GM19351 (cell line): ENCODE data around the gene IPO4.

ENCODE experiments used
- ATAC-seq: cut with Tn5 transposase; IDR thresholded peaks from one replicate; pipeline ENCODE4 v1.9.1; 2021; ENCODE audit warnings: mild to moderate bottlenecking, moderate library complexity; ENCODE audit not compliant: unreplicated experiment

The IPO4 gene

GRCh38 chr14:24178399-24179178 lies 10.0 kb downstream of the IPO4 start:
- no peak for ATAC-seq

DNA sequence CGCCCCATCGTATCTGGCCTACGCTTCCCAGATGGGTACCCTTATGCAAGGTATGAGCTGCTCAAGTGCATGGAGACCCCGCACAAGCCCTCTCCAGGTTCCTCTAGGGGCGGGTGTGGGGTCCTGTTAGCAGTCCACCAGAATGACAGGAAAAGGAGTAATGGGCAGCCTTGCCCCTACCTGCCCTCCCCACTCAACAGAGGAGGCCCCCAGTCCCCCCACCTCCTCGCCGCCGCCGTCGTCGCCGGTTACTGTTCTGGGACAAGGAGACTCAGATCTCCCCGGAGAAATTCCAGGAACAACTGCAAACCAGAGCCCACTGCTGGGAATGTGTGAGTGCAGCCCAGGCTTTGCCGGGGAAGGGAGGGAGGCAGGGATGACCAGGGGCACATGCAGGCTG lies 10.7 kb downstream of the IPO4 start:
- no peak for ATAC-seq

- ATAC-seq, result no peak
These were observed 11.4 kb downstream of the IPO4 start for GRCh38 chr14:24177041-24177825.

GRCh38 chr14:24176599-24176998 lies 12.0 kb downstream of the IPO4 start:
- no peak for ATAC-seq

DNA sequence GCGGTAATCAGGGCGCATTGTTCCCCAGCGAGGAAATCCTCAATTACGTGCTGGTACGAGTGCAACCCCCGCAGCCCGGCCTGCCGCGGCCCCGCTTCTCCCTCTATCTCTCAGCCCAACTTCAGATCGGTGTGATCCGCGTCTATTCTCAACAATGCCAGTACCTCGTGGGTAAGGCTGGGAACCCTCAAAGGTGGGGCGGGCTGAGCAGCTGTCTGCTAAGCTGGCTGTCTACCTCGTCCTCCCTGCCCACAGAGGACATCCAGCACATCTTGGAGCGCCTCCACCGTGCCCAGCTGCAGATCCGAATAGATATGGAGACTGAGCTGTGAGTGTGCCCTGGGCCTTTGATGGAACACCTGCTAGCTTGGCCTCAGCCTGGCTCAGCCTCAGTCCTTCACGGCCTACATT lies 15.7 kb downstream of the IPO4 start:
- no peak for ATAC-seq

GRCh38 chr14:24172261-24172860 lies 16.3 kb downstream of the IPO4 start:
- ATAC-seq, result no peak

- ATAC-seq, result peak; percentile 69
These were observed 17.0 kb downstream of the IPO4 start, which contains the start of gene REC8 for GRCh38 chr14:24171422-24172260. REC8 (plus strand) TSS chr14:24172080; CDS start chr14:24172553, 473 bp downstream.

DNA sequence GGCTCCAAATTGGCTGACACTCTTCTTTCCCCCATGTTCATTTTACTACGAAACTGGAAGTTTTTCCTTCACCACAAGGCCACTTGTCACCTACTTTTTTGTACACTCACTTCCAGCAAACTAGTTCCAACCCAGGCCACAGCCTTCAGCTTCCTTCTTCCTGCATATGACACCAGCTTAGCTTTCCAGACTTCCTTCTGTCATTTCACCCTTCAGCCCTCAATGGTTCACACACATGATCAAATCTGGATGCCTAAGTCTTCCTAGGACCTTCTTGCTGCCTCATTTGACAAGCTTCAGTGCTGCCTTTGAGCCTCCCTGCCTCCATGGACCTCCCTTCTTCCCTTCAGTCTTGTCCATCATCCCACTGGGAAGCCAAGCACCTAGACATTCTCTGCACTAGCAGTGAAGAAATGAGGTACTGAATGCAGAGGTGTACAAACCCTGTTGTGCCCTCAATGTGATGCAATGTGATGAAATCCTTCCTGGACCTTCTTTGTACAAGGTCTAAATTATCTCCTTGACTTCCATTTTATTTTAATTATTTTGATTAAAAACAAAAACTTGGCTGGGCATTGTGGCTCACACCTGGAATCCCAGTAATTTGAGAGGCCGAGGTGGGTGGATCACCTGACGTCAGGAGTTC lies 21.0 kb downstream of the IPO4 start:
- no peak for ATAC-seq

DNA sequence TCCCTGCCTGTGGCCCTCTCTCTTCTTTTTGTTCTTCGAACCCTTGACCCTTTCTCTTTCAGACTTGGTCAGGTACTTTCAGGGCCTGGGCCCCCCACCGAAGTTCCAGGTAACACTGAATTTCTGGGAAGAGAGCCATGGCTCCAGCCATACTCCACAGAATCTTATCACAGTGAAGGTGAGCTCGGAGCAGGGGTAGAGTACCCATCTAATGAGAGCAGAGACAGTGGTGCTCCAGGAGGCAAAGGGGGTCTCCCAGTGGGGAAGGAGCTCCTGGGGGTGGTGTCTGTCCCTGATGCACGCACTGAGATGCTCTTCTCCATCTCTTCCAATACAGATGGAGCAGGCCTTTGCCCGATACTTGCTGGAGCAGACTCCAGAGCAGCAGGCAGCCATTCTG lies 22.8 kb downstream of the IPO4 start:
- ATAC-seq, result no peak

DNA sequence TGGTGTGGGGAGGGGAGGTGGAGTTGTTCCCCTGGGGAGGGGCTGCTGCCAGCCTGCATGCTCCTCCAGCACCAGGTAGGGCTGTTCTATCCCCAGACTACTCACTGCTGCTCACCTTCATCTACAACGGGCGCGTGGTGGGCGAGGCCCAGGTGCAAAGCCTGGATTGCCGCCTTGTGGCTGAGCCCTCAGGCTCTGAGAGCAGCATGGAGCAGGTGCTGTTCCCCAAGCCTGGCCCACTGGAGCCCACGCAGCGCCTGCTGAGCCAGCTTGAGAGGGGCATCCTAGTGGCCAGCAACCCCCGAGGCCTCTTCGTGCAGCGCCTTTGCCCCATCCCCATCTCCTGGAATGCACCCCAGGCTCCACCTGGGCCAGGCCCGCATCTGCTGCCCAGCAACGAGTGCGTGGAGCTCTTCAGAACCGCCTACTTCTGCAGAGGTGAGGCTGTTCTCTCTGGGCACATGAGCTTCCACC lies 24.1 kb downstream of the IPO4 start:
- no peak for ATAC-seq

DNA sequence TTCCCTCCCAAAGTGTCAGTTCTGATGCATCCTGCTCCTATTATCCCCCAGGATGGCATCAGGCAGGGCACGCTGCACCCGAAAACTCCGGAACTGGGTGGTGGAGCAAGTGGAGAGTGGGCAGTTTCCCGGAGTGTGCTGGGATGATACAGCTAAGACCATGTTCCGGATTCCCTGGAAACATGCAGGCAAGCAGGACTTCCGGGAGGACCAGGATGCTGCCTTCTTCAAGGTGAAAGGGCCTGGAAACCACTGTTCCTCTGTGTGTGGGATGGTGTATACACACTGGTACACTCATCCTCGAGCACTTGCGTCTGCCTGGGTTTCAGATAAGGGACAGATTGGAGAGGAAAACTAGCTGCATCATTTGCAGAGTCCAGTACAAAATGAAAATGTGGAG lies 26.5 kb downstream of the IPO4 start:
- ATAC-seq, result no peak

DNA sequence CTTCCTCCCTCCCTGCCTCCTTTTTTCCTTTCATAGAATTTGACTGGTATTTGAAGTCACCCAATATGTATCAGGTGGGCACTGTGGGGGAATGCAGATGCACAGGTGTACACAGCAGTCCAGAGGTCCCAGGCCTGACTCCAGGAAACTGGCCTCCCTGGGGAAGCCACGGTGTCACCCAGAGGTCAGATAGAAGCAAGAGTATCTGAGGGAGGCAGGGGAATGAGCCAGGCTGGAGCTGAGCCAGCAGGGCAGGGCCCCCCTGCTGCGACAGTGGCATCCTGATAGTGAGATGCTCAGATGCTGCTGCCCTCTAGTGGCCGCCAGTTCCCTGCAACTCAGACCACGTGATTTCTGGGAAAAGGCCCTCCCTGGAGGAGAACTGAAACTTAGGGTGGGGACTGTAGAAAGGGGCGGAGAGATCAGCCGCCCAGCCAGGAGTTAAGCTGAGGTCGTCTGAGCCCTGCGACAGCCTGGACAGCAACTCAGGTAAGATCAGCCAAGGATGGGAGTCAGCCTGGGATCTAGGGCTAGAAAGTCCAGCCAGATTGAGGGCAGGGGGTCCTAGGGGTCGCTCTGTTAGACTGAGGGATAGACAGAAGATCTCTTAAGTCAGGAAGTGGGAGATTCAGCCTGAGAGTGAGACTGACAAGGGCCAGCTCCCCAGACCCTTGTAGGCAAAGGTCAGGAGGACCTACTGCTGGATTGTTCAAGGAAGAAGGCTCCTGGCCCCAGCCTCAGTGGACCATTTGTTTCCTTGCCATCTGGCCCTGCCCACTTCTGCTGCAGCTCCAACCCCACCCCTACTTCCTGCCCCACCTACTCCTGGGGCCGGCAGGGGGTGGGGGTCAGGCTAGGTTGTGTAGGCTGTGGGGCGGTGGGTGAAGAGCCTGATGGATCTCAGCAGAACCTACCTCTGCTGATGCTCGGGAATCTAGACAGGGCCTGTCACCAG lies 27.5 kb downstream of the IPO4 start, which contains the start of gene IRF9:
Gene IRF9, plus strand, starts transcription at position 416 of the 955 bp plus-strand sequence. CDS start 880 bp downstream, outside the sequence.
- peak; percentile 92 for ATAC-seq

- ATAC-seq, result no peak
These were observed 28.1 kb downstream of the IPO4 start for GRCh38 chr14:24160499-24160849.

- ATAC-seq, result no peak
These were observed 28.7 kb downstream of the IPO4 start for GRCh38 chr14:24159777-24160498.

DNA sequence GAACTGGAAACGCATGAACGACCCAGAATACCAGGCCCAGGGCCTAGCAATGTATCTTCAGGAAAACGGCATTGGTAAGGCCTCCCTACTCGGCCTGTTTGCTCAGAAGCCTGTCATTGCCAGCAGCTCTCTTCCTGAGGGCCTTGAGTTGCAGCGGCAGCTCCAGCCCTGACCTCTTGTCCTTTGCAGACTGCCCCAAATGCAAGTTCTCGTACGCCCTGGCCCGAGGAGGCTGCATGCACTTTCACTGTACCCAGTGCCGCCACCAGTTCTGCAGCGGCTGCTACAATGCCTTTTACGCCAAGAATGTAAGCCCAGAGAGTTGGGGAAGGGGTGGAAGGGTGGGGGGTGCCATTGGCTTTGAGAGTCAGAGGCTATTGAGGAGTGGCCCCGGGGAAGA lies 31.3 kb downstream of the IPO4 start:
- ATAC-seq, result no peak

- no peak for ATAC-seq
These were observed 31.8 kb downstream of the IPO4 start for GRCh38 chr14:24156840-24157239.

- no peak for ATAC-seq
These were observed 33.5 kb downstream of the IPO4 start for GRCh38 chr14:24155100-24155499.

GRCh38 chr14:24151404-24152080 lies 37.1 kb downstream of the IPO4 start:
- ATAC-seq, result no peak
